Islet precursor cell (in vitro differentiated cells): ENCODE data around the gene ZMYND12.
A peak's percentile ranks its signal among the peaks of the same experiment; 100 is the strongest.

Experiments used
- DNase-seq: peaks from one replicate; pipeline ENCODE4 v3.0.0-alpha.2; 2018

ZMYND12 gene

GRCh38 chr1:42385283-42385682, 70.5 kb downstream of the ZMYND12 start:
- no peak for DNase-seq

GRCh38 chr1:42381280-42381673, 74.5 kb downstream of the ZMYND12 start:
- no peak for DNase-seq

- peak; percentile 83 for DNase-seq
Observed at GRCh38 chr1:42380586-42381279, 75.1 kb downstream of the ZMYND12 start, which contains the start of gene RIMKLA. Gene RIMKLA, plus strand, starts transcription at chr1:42380792. Its CDS starts 143 bp downstream, at chr1:42380935.
